ENCODE measurements around the gene KRT16.

- TF ChIP-seq, protein P1, sequence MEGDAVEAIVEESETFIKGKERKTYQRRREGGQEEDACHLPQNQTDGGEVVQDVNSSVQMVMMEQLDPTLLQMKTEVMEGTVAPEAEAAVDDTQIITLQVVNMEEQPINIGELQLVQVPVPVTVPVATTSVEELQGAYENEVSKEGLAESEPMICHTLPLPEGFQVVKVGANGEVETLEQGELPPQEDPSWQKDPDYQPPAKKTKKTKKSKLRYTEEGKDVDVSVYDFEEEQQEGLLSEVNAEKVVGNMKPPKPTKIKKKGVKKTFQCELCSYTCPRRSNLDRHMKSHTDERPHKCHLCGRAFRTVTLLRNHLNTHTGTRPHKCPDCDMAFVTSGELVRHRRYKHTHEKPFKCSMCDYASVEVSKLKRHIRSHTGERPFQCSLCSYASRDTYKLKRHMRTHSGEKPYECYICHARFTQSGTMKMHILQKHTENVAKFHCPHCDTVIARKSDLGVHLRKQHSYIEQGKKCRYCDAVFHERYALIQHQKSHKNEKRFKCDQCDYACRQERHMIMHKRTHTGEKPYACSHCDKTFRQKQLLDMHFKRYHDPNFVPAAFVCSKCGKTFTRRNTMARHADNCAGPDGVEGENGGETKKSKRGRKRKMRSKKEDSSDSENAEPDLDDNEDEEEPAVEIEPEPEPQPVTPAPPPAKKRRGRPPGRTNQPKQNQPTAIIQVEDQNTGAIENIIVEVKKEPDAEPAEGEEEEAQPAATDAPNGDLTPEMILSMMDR (IDR thresholded peaks at IDR 0.05; ENCODE audit: low read depth, low read length, poor library complexity, severe bottlenecking), result no peak
- no peak for TF ChIP-seq EZH2phosphoT487 (IDR thresholded peaks at IDR 0.05; ENCODE audit: borderline replicate concordance, low read length)
These were observed 48.9 kb downstream of the KRT16 start for GRCh38 chr17:41563607-41564170.

Measured in DOHH2 (cell line).